Astrocyte (in vitro differentiated cells and primary cell): ENCODE results near the gene HCN1.

Source experiments
- EZH2 ChIP-seq: IDR thresholded peaks from 2 replicates; pipeline ENCODE4 v1.6.1; 2012; ENCODE audit warnings: mild to moderate bottlenecking, low read length, inconsistent platforms; ENCODE audit not compliant: insufficient read depth
- TF ChIP-seq, protein P1 (sequence below): IDR thresholded peaks from 2 replicates; pipeline ENCODE4 v1.5.1; 2011; ENCODE audit warnings: low read depth, mild to moderate bottlenecking, inconsistent platforms, low read length, moderate library complexity; ENCODE audit not compliant: insufficient read depth

DNA sequence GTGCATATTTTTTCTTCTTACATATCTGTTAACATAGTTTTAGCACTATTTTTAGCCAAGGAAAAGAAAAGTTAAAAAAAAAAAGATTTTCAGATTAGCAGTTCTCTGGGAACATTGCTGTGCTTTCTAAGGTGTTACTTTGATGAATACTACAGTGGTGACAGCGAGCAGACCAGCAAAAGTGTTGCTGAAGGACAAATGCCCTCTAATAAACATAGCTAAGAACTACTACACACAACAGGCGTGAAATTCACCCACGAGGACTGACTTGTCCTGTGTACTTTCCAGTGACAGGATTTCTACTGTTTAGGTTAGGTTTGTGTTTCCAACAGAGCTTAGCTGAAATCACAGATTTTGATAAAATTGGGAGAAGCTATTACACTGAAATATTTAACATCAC, 153.8 kb downstream of the HCN1 start:
- TF ChIP-seq, protein P1, sequence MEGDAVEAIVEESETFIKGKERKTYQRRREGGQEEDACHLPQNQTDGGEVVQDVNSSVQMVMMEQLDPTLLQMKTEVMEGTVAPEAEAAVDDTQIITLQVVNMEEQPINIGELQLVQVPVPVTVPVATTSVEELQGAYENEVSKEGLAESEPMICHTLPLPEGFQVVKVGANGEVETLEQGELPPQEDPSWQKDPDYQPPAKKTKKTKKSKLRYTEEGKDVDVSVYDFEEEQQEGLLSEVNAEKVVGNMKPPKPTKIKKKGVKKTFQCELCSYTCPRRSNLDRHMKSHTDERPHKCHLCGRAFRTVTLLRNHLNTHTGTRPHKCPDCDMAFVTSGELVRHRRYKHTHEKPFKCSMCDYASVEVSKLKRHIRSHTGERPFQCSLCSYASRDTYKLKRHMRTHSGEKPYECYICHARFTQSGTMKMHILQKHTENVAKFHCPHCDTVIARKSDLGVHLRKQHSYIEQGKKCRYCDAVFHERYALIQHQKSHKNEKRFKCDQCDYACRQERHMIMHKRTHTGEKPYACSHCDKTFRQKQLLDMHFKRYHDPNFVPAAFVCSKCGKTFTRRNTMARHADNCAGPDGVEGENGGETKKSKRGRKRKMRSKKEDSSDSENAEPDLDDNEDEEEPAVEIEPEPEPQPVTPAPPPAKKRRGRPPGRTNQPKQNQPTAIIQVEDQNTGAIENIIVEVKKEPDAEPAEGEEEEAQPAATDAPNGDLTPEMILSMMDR = no peak
- TF ChIP-seq EZH2 = no peak
